Uterus (tissue), 2 donors: Measurements from ENCODE around the gene PTGES.

Experiments
- POLR2A ChIP-seq, 2 donors: fragments of 450-650 bp; IDR thresholded peaks; one replicate each; pipeline ENCODE4 v1.6.1; 2016; ENCODE audit warnings: antibody characterized with exemption in 2 of 2, mild to moderate bottlenecking in 1 of 2, moderate library complexity in 1 of 2
- TF ChIP-seq, protein P1 (sequence below), 4 experiments: fragments of 200-600 bp in 2 of 4; fragments of 450-650 bp in 2 of 4; sonication (generic) in 2 of 4; IDR thresholded peaks; one replicate each; pipeline ENCODE4 v1.5.1; 2016 to 2019; ENCODE audit warnings: antibody characterized with exemption in 4 of 4, mild to moderate bottlenecking in 2 of 4, moderate library complexity in 1 of 4

- TF ChIP-seq, protein P1, sequence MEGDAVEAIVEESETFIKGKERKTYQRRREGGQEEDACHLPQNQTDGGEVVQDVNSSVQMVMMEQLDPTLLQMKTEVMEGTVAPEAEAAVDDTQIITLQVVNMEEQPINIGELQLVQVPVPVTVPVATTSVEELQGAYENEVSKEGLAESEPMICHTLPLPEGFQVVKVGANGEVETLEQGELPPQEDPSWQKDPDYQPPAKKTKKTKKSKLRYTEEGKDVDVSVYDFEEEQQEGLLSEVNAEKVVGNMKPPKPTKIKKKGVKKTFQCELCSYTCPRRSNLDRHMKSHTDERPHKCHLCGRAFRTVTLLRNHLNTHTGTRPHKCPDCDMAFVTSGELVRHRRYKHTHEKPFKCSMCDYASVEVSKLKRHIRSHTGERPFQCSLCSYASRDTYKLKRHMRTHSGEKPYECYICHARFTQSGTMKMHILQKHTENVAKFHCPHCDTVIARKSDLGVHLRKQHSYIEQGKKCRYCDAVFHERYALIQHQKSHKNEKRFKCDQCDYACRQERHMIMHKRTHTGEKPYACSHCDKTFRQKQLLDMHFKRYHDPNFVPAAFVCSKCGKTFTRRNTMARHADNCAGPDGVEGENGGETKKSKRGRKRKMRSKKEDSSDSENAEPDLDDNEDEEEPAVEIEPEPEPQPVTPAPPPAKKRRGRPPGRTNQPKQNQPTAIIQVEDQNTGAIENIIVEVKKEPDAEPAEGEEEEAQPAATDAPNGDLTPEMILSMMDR (IDR thresholded peaks at IDR 0.05) = no peak
- no peak for TF ChIP-seq POLR2A (IDR thresholded peaks at IDR 0.05)
Measured at GRCh38 chr9:129755151-129755550, 2.3 kb upstream of the PTGES start.
